PFSK-1 (cell line): ENCODE measurements around the gene SLC25A48.

Source experiments
- POLR2AphosphoS5 ChIP-seq: IDR thresholded peaks from 2 replicates; pipeline ENCODE4 v1.6.1; 2012; ENCODE audit warnings: low read depth, mild to moderate bottlenecking, control low read depth, low read length, moderate library complexity
- REST ChIP-seq, 2 experiments: IDR thresholded peaks; 2 replicates each; pipeline versions ENCODE4 v1.6.1 to v1.8.0; 2011 to 2012; ENCODE audit warnings: low read depth in 2 of 2, low read length in 2 of 2, control low read depth in 1 of 2, inconsistent platforms in 1 of 2, mild to moderate bottlenecking in 1 of 2, moderate library complexity in 1 of 2; ENCODE audit not compliant: insufficient read depth in 1 of 2
- SIN3A ChIP-seq: IDR thresholded peaks from 2 replicates; pipeline ENCODE4 v1.6.1; 2012; ENCODE audit warnings: mild to moderate bottlenecking, low read length, moderate library complexity, borderline replicate concordance; ENCODE audit not compliant: insufficient read depth
- TAF1 ChIP-seq: IDR thresholded peaks from 2 replicates; pipeline ENCODE4 v1.6.1; 2012; ENCODE audit warnings: low read length, control low read depth, borderline replicate concordance; ENCODE audit not compliant: insufficient read depth

GRCh38 chr5:135921388-135921787 is 86.9 kb downstream of the SLC25A48 start:
- TF ChIP-seq TAF1 (no peak), POLR2AphosphoS5 (no peak), REST (IDR thresholded peaks at IDR 0.05; ENCODE audit: insufficient read depth in 1 of 2, low read depth in 2 of 2, low read length in 2 of 2) (no peak), SIN3A (no peak)
